ENCODE data around the gene CACNA1B. TPM values are rescaled to one million over a fixed set of nuclear protein-coding genes. Genes with fewer than 3 reads are reported as not detected.

CACNA1B gene
- total RNA-seq, 1 experiment from 2014 or later, result 7.8 TPM

DNA sequence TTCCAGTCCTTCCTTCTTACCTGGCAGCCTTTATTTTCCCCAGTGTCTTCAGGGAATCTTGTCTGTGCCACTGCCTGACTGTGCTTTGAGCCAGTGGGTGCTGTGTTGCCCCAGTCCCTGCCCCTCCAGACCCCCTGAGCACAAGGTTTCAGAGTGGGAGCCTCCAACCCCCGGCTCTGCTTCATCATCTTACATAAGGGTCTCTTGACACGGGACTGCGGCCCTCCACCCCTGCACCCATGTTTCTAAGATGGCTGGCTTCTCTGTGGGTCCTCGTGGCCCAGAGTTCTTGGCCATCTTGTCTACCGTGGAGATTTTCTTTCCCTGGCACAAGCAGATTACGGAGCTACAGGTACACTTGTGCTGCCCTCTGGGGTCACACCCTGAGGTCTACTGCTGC is 194.1 kb downstream of the CACNA1B start:
- H3K4me3 Mint-ChIP-seq, result no peak overlapping the region
- Histone ChIP-seq H3K23ac (ENCODE audit: insufficient read length, low read depth, low read length) (no peak overlapping the region), H3K27me3 (ENCODE audit: insufficient read depth, low read length) (no peaks in the 10 kb centered on the region), H4K8ac (replicated peaks; ENCODE audit: insufficient read length, low read depth, low read length) (no peak overlapping the region), H2AK5ac (ENCODE audit: insufficient read length, low read length) (no peak overlapping the region), H3K9me3 (ENCODE audit: control insufficient read depth, low read depth, low read length) (no peaks in the 10 kb centered on the region), H3K14ac (ENCODE audit: insufficient read depth, low read length) (no peak overlapping the region), H4K91ac (ENCODE audit: insufficient read length, low read depth, low read length) (no peak overlapping the region), H3K4ac (ENCODE audit: low read depth, low read length) (no peak overlapping the region), H4K20me1 (ENCODE audit: control insufficient read depth, insufficient read depth, insufficient read length) (no peaks in the 10 kb centered on the region), H3K79me2 (ENCODE audit: insufficient read depth, low read length) (no peaks in the 10 kb centered on the region), H3K4me1 (ENCODE audit: insufficient read depth, low read length) (peaks cover 3% of the 10 kb centered on the region; the same call in 1 of the 2 replicates), H3K79me1 (ENCODE audit: insufficient read depth, low read depth, low read length, poor library complexity, severe bottlenecking) (no peaks in the 10 kb centered on the region), H3K27ac (ENCODE audit: insufficient read length, low read depth, low read length) (no peak overlapping the region), H2BK5ac (ENCODE audit: insufficient read length, low read length) (no peak overlapping the region), H3K9ac (ENCODE audit: extremely low read depth, insufficient read length, low read length) (no peak overlapping the region), H3K18ac (ENCODE audit: insufficient read length, low read depth, low read length) (no peak overlapping the region), H4K5ac (ENCODE audit: insufficient read length, low read depth, low read length) (no peak overlapping the region), H2BK120ac (ENCODE audit: low read depth, low read length, poor library complexity, severe bottlenecking) (no peak overlapping the region), H3T11ph (ENCODE audit: low read length) (no peak overlapping the region), H2AFZ (ENCODE audit: low read length) (no peak overlapping the region), H2BK15ac (ENCODE audit: low read depth, low read length) (no peak overlapping the region), H3K23me2 (ENCODE audit: insufficient read length, low read depth, low read length, poor library complexity, severe bottlenecking) (peaks cover 3% of the 10 kb centered on the region), H2BK20ac (ENCODE audit: low read depth, low read length, poor library complexity, severe bottlenecking) (no peak overlapping the region), H3K4me2 (ENCODE audit: insufficient read depth, insufficient read length, low read length) (no peak overlapping the region), H2BK12ac (ENCODE audit: insufficient read length, low read depth, low read length) (no peak overlapping the region), H3K56ac (ENCODE audit: insufficient read length, low read depth, low read length) (no peak overlapping the region)
- peaks cover 0 to 5% (median 0%) of the 10 kb centered on the region in 3 experiments; a peak in 2 of 7 replicates for H3K36me3 Mint-ChIP-seq (ENCODE audit: insufficient read depth in 1 of 3, low read depth in 3 of 3)
- H3K9me3 Mint-ChIP-seq, result no peaks in the 10 kb centered on the region
- peaks cover 1% of the 10 kb centered on the region; the same call in 1 of the 2 replicates for H3K27me3 Mint-ChIP-seq (ENCODE audit: low read depth)
- TF ChIP-seq, protein P1, sequence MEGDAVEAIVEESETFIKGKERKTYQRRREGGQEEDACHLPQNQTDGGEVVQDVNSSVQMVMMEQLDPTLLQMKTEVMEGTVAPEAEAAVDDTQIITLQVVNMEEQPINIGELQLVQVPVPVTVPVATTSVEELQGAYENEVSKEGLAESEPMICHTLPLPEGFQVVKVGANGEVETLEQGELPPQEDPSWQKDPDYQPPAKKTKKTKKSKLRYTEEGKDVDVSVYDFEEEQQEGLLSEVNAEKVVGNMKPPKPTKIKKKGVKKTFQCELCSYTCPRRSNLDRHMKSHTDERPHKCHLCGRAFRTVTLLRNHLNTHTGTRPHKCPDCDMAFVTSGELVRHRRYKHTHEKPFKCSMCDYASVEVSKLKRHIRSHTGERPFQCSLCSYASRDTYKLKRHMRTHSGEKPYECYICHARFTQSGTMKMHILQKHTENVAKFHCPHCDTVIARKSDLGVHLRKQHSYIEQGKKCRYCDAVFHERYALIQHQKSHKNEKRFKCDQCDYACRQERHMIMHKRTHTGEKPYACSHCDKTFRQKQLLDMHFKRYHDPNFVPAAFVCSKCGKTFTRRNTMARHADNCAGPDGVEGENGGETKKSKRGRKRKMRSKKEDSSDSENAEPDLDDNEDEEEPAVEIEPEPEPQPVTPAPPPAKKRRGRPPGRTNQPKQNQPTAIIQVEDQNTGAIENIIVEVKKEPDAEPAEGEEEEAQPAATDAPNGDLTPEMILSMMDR (conservative IDR thresholded peaks at IDR 0.05), result no peak
- no CpG with 5 or more reads among the region's 6 CpGs for WGBS (ENCODE audit: extremely low coverage, insufficient read length, low lambda C conversion rate)
- peak overlapping the region in 1 of 3 experiments; percentile 64; a peak in 2 of 7 replicates for H3K27ac Mint-ChIP-seq
- peaks cover 42 to 43% of the 10 kb centered on the region in 2 experiments for H3K4me1 Mint-ChIP-seq
- DNase-seq, result no peak
